ENCODE results near the gene B3GNT4.
"Not testable (repeated sequence)": the region's sequence is repeated elsewhere in the genome, so short reads cannot be mapped to it uniquely, and the experiment has no call there.

Gene B3GNT4

DNA sequence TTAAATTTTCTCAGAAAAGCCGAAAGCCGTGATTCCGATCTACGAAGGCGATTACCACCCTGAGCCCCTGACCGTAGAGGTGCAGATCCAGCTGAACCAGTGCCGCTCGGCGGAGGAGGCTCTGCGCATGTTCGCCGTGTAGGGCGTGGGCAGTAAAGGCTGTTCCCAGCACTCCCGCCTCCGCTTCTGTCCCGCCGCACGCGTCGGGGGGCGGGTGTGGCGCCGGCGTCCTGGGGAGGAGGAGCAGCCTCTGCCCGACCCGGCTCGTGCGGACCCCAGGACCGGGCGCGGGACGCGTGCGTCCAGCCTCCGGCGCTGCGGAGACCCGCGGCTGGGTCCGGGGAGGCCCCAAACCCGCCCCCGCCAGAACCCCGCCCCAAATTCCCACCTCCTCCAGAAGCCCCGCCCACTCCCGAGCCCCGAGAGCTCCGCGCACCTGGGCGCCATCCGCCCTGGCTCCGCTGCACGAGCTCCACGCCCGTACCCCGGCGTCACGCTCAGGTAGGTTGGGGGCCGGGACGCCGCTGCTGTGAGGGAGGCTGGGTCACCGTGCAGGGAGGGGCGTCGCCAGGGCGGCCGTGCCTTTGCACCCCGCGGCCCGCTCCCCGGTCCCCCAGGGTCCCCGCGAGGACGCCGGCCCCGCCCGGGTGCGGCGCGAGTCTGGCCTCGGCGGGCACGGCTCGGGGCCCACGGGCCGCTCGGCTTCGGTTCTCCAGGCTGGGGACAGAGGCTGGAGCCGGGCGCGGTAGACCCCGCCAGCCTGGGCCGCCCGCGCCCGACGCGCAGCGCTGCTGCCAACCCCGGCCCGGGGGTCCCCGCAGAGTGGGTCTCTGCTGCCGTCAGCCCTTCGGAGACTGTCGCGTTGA lies at the start of gene B3GNT4:
Gene B3GNT4, plus strand, starts transcription at position 409 of the 866 bp plus-strand sequence. CDS start 910 bp downstream, outside the sequence.
- DNase-seq (ENCODE audit: low spot score) = peak; percentile 76

DNA sequence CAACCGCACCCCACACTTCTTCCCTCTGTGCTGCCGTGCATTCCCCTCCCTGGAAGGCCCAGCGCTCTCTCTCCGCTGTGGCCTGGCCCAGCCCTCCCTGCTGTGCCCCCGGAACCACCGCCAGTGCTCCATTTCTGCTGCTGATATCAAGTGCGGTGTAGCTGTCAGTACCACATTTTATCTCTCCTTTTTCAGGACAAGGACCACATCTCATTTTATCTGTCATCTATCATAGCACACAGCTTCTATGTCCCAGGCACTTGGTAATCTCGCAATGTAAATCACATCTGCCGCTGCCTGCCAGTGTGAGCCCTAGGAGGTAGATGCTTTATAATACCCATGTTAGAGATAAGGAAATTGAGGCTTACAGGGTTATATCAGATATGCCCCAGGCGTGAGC lies 47.8 kb upstream of the B3GNT4 start:
- no peak for DNase-seq (ENCODE audit: low spot score)

- no peak for DNase-seq (ENCODE audit: low spot score)
These were observed 44.7 kb upstream of the B3GNT4 start for GRCh38 chr12:122158700-122159285.

- DNase-seq (ENCODE audit: low spot score) = no peak
These were observed 43.6 kb upstream of the B3GNT4 start for GRCh38 chr12:122159882-122160281.

DNA sequence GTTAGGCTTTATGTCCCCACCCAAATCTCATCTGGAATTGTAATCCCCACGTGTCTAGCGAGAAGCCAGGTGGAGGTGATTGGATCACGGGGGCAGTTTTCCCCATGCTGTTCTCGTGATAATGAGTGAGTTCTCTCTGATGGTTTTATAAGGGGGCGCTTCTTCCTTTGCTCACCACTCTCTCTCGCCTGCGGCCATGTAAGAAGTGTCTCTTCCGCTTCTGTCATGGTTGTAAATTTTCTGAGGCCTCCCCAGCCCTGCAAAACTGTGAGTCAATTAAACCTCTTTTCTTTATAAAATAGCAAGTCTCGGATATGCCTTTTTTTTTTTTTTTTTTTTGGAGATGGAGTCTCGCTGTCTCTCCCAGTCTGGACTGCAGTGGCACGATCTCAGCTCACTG lies 42.7 kb upstream of the B3GNT4 start:
- no peak for DNase-seq (ENCODE audit: low spot score)

- DNase-seq (ENCODE audit: low spot score) = no peak
These were observed 41.8 kb upstream of the B3GNT4 start for GRCh38 chr12:122161682-122162081.

DNA sequence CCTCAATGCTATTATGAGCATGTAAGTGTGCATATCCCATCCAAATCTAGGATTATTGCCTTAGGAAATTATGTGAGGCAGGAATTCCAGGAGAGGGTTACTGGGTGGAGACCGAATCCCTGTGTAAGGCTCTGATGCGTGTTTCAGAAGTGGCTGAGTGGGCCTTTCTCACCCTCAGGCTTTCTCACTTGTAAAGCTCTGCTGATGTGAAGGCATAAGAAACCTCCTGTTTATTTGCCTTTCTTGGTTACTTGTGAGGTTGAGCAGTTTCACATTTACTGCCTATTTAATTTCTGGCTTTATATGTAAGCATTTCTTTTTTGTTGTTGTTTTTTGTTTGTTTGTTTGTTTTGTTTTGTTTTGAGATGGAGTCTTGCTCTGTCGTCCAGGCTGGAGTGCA lies 40.5 kb upstream of the B3GNT4 start:
- DNase-seq (ENCODE audit: low spot score) = no peak

- no peak for DNase-seq (ENCODE audit: low spot score)
These were observed 36.8 kb upstream of the B3GNT4 start for GRCh38 chr12:122166422-122167349.

DNA sequence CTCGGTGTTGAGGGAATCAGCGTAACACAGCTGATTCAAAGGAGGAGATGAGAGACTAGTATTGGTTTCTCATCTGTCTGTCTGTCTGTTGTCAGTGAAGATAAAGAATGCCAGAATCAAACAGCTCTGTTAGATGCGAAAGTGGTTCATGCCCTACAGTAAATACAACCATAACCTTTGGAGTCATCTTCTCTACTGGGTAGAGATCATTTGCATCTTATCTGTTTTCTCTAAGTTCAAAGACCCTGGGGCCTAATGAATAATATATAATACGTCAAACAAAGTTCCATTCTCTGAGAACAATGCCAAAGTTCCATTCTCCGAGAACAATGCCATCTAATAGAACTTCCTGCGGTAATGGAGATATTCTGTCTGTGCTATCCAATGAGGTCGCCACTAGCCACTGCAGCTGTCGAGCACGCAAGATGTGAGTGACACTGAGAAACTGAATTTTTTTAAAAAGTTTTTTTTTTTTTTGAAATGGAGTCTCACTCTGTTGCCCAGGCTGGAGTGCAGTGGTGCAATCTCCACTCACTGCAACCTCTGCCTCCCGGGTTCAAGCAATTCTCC lies 36.1 kb upstream of the B3GNT4 start:
- no peak for DNase-seq (ENCODE audit: low spot score)

GRCh38 chr12:122168492-122168891 lies 35.0 kb upstream of the B3GNT4 start:
- no peak for DNase-seq (ENCODE audit: low spot score)

DNA sequence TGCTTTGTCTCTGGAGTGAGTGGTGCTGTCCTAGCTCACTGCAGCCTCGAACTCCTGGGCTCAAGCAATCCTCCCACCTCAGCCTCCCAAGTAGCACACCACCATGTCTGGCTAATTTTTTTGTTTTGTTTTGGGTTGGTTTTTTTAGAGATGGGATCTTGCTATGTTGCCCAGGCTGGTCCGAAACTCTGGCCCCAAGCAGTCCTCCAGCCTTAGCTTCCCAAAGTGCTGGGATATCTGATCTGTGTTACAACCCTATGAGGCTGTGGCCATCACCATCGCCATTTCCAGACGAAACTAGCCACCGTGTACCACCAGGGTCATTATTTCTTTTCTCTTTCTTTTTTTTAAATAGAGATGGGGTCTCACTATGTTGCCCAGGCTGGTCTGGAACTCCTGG lies 32.1 kb upstream of the B3GNT4 start:
- DNase-seq (ENCODE audit: low spot score) = no peak

DNA sequence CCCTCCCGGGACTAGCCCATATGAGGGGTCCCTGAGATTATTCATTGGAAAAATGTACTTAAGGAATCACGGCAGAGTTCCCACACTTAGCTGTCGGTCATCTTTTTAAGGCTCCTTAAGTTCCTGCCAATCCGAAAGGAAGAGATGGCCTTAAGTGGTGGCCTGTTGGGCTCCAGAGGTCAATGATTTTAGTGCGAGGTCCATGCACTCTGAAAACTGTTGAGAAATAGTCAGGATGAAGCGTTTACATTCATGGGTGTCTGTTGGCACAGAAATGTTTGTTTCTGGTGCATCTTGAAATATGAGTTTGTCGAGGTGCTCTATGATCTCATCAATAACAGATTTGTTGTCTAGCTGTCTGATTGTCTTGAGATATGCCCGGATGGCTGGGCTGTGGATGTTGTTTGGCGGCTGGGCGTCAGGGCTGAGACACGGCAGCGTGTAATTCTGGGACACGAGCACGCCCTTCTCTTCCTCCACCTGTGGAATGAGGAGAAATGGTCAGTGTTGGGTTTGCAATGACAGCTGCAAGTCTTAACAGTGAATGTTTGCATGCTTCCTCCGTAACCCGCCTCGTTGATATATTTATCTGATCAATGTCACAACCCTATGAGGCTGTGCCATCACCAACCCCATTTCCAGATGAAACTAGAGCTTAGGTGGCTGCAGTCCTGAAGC lies 31.1 kb upstream of the B3GNT4 start:
- no peak for DNase-seq (ENCODE audit: low spot score)

- no peak for DNase-seq (ENCODE audit: low spot score)
These were observed 29.2 kb upstream of the B3GNT4 start, which contains the start of gene IL31 for GRCh38 chr12:122174155-122174845. Gene IL31 (minus strand): TSS chr12:122174221. CDS start chr12:122174172, 49 bp downstream.

DNA sequence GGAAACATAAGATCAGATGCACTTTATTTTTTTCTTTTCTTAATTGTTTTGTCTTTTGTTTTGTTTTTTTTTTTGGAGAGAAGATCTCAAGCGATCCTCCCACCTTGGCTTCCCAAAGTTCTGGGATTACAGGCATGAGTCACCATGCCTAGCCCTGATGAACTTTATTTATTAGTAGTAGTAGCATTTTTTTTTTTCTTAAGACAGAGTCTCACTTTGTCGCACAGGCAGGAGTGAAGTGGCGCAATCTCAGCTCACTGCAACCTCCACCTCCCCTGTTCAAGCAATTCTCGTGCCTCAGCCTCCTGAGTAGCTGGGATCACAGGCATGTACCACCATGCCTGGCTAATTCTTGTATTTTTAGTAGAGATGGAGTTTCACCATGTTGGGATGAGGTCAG lies 27.0 kb upstream of the B3GNT4 start:
- DNase-seq (ENCODE audit: low spot score) = not testable (repeated sequence)

DNA sequence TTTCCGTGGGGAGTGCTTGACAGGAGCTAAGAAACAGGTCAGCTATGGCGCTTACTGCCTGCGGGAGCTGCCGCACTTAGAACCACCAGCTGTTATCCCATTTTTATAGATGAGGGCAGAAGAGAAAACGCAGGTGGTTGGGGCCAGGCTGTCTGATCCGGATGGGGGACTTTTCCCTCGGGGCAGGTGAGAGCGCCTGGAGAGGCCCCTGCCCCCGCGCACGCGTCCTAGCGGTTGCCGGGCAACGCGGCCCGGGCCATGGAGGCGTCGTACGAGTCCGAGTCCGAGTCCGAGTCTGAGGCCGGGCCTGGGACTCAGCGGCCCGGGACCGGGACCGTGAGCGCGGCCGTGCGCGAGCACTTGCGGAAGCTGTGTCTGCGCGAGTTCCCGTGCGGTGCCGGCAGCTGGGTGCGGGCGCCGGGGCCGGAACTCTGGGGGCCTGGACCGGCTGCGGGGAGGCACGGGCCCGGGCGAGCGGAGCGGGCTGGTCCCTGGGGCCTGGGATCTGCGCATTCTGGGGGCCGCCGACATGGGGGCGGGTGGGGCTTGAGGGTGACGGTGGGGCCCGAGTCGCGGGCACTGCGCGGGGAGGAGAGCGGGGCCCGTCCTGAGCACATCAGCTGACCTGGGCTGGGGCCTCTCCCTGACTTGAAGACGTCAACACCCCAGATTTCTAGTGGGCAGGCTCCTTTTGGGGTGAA lies 20.5 kb upstream of the B3GNT4 start, which contains the start of gene LRRC43:
Gene LRRC43, plus strand, starts transcription at position 237 of the 701 bp plus-strand sequence. Its CDS starts 22 bp downstream, at position 259.
- peak; percentile 51 for DNase-seq (ENCODE audit: low spot score)

DNA sequence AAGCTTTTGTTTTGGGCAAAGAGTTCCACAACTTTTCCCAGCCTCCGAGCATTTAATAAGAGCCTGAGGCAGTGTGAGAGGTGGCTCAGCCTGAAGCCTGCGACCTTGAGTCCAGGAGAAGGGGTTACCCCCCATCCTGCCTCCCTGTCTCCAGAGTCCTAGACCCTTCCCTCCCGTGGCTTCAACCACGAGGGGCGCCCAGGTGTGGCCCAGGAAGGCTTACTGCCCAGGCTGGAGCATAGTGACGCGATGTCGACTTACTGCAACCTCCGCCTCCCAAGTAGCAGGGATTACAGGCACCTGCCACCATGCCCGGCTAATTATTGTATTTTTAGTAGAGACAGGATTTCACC lies 19.9 kb upstream of the B3GNT4 start:
- DNase-seq (ENCODE audit: low spot score) = no peak

GRCh38 chr12:122184517-122184916 lies 19.0 kb upstream of the B3GNT4 start:
- no peak for DNase-seq (ENCODE audit: low spot score)

- DNase-seq (ENCODE audit: low spot score) = no peak
These were observed 18.4 kb upstream of the B3GNT4 start for GRCh38 chr12:122185079-122185478.

DNA sequence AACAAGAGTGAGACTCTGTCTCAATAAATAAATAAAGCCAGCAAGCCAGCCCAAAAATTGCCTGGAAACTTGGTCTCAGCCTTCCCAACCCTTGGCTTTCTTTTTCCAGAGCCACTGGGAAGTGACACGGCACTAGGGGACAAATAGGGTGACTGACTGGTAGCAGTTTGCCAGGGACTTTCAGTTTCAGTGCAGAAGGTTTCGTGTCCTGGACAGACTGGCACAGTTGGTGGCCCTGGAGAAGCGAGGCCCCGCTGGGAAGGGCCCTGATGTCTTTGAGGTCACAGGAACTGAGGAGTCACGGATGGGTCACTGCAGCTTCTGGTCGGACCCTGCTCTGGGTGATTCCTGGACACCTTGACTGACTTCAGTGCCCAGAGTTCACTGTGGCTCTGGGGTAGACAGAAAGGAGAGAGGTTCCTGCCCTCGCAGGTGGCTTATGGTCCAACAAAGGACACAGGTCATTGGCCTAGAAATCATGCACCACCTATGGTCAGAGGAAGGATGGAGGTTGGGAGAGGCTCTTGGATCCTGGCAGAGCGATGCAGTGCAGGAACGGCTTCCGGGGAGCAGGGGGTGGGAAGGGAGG lies 17.9 kb upstream of the B3GNT4 start:
- DNase-seq (ENCODE audit: low spot score) = no peak

DNA sequence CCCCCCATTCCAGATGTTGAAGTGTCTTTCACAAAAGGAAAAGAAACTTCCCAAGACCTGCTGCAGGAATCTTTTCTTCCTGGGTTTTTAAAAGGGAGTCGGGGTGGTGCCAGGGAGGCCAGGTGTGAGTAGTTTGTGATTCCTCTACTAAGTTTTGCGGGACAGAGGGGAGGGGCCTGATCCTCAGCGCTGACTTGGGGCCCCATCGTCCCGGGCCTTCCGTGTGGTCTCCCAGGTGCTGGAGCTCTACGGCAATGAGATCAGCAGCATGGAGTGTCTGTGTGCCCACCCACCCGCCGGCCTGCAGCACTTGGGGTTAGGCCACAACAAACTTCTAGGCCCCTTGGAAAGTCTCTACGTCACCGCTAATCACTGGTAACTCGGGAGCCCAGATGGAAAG lies 16.0 kb upstream of the B3GNT4 start:
- no peak for DNase-seq (ENCODE audit: low spot score)
